Stomach (tissue), 4 donors: ENCODE results near the gene MACO1.

Source experiments
- CTCF ChIP-seq, 7 experiments: fragments of 450-650 bp in 4 of 7; fragments of 200-600 bp in 3 of 7; sonication (generic) in 3 of 7; IDR thresholded peaks; one replicate each; pipeline ENCODE4 v1.5.1; 2016 to 2019; ENCODE audit warnings: antibody characterized with exemption in 7 of 7, control low read depth in 2 of 7, mild to moderate bottlenecking in 1 of 7
- EP300 ChIP-seq: sonication (generic); formaldehyde crosslinking; IDR thresholded peaks from one replicate; pipeline ENCODE4 v1.6.1; 2017; ENCODE audit warnings: antibody characterized with exemption
- POLR2A ChIP-seq, 4 donors: fragments of 450-650 bp; IDR thresholded peaks; one replicate each; pipeline ENCODE4 v1.6.1; 2016; ENCODE audit warnings: antibody characterized with exemption in 4 of 4, control low read depth in 2 of 4, mild to moderate bottlenecking in 1 of 4, moderate library complexity in 1 of 4
- POLR2AphosphoS5 ChIP-seq, 3 donors: sonication (generic); formaldehyde crosslinking; IDR thresholded peaks; one replicate each; pipeline ENCODE4 v1.6.1; 2016; ENCODE audit warnings: antibody characterized with exemption in 3 of 3

DNA sequence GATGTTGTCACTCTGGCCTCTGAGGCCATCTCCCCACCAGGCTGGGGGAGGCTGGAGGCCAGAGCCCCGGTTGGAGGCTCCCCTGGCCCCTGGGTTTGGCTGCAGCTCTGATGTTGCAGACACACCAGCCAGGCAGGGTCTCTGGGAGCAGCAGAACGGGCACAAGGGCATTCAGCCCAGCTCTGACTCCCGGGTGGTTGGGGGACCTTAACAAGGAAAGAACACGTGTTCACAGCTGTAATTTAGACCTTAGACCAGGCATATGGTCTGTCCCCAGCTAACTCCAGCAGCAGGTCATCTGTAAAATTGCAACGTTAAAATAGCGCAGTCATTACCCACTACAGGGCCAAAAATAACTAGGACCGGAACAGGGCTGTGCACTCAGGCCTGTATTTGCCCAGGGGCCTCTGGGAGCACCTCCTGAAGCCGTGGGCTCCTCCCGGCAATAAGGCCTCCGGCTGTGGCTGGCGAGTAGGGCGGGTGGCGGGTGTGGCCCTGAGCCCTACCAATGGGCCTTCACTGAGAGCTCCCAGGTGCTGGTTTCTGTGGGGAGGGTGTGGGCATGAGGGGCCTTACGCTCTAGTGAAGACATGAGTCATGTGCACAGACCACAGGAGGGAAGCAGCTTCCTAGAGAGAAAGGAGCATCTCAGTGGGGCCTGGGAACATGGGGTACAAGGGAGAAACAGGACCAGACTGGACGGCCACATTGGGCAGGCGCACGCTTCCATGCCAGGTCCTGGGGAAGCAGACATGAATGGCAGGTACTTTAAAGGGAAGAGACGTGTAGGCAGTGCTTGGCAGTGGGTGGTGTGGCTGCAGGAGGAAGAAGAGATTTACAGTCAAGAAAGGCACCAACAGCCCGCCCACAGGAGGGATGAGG lies 118.8 kb downstream of the MACO1 start:
- no peak for TF ChIP-seq CTCF (IDR thresholded peaks at IDR 0.05)
- no peak for TF ChIP-seq POLR2A (IDR thresholded peaks at IDR 0.05)
- peak in 2 of 3 donors; percentile 4 to 23 for TF ChIP-seq POLR2AphosphoS5 (IDR thresholded peaks at IDR 0.05)
- TF ChIP-seq EP300 = no peak
